Endothelial cell of umbilical vein (primary cell): Measurements from ENCODE around the gene CNTNAP2. TPM values are rescaled to one million over a fixed set of nuclear protein-coding genes. Genes with fewer than 3 reads are reported as not detected.

Experiments
- BruUV-seq: library from RNA; stranded (reverse); fragments of 400-500 nt; replicated peaks from 2 replicates; lab custom pipeline; 2021; lab: Mats Ljungman, UMichigan
- CTCF ChIA-PET: fragments of 300-600, 350-600 bp; sonication (Branson Sonifier 250); formaldehyde crosslinking; loops from one replicate; lab custom pipeline; 2021; ENCODE audit warnings: antibody characterized with exemption, inconsistent platforms; lab: Charles Lee
- POLR2A ChIA-PET: fragments of 300-600, 350-600 bp; sonication (Branson Sonifier 250); formaldehyde crosslinking; loops from one replicate; lab custom pipeline; 2021; ENCODE audit warnings: antibody characterized with exemption, inconsistent platforms; lab: Charles Lee
- DNase-seq: peaks from one replicate; pipeline ENCODE4 v3.0.0-alpha.2; 2011; ENCODE audit warnings: low read depth, low spot score
- FAIRE-seq: peaks from 2 replicates; lab custom pipeline; 2011; peaks lifted over from hg19 to GRCh38; lab: Jason Lieb, UNC
- H2AFZ ChIP-seq: 2 replicates; pipeline ENCODE4 v1.6.0; 2012; ENCODE audit warnings: low read depth, low read length, control low read depth, inconsistent platforms
- H3K27ac ChIP-seq: 2 replicates; pipeline ENCODE4 v1.5.1; 2011; ENCODE audit warnings: low read depth, mild to moderate bottlenecking, control low read depth, low read length, moderate library complexity; ENCODE audit not compliant: insufficient read depth
- H3K27me3 ChIP-seq, 2 experiments: 2 replicates each; pipeline versions ENCODE4 v1.6.0 to v1.6.1; 2011; ENCODE audit warnings: low read length in 2 of 2, mixed read lengths in 1 of 2; ENCODE audit not compliant: control insufficient read depth in 2 of 2, insufficient read depth in 2 of 2
- H3K36me3 ChIP-seq, 2 experiments: 2 replicates in 1 of 2; 3 replicates in 1 of 2; pipeline ENCODE4 v1.5.1; 2011; ENCODE audit warnings: low read length in 2 of 2, mild to moderate bottlenecking in 1 of 2, moderate library complexity in 1 of 2; ENCODE audit not compliant: control insufficient read depth in 2 of 2, insufficient read depth in 2 of 2; ENCODE audit errors: extremely low read depth in 1 of 2
- H3K4me1 ChIP-seq: 3 replicates; pipeline ENCODE4 v1.5.1; 2011; ENCODE audit warnings: mild to moderate bottlenecking, low read length; ENCODE audit not compliant: control insufficient read depth, insufficient read depth; ENCODE audit errors: extremely low read depth
- H3K4me2 ChIP-seq: 2 replicates; pipeline ENCODE4 v1.6.1; 2011; ENCODE audit warnings: low read length, control low read depth, mixed read lengths; ENCODE audit not compliant: insufficient read depth
- H3K4me3 ChIP-seq, 3 experiments: fragments of 200-600 bp in 1 of 3; sonication (generic), shearing (Covaris generic) in 1 of 3; replicated peaks in 1 of 3; 2 replicates each; pipeline ENCODE4 v1.5.1; 2011 to 2016; ENCODE audit warnings: control low read depth in 3 of 3, low read length in 3 of 3, mild to moderate bottlenecking in 2 of 3, inconsistent platforms in 1 of 3, low read depth in 1 of 3, moderate library complexity in 1 of 3; ENCODE audit not compliant: insufficient read depth in 1 of 3
- H3K79me2 ChIP-seq: 2 replicates; pipeline ENCODE4 v1.6.0; 2012; ENCODE audit warnings: low read length, inconsistent platforms; ENCODE audit not compliant: control insufficient read depth, insufficient read depth
- H3K9ac ChIP-seq: replicated peaks from 2 replicates; pipeline ENCODE3; 2011; ENCODE audit warnings: low read length, control low read depth; ENCODE audit not compliant: insufficient read depth; ENCODE audit errors: extremely low read depth
- H3K9me1 ChIP-seq: replicated peaks from 3 replicates; pipeline ENCODE4 v1.6.0; 2011; ENCODE audit warnings: mild to moderate bottlenecking, low read length; ENCODE audit not compliant: control insufficient read depth, insufficient read depth; ENCODE audit errors: extremely low read depth
- H3K9me3 ChIP-seq: replicated peaks from 2 replicates; pipeline ENCODE4 v1.5.1; 2012; ENCODE audit warnings: low read length, inconsistent platforms; ENCODE audit not compliant: control insufficient read depth, insufficient read depth
- H4K20me1 ChIP-seq: replicated peaks from 2 replicates; pipeline ENCODE3; 2011; ENCODE audit warnings: mild to moderate bottlenecking, low read length; ENCODE audit not compliant: control insufficient read depth, insufficient read depth; ENCODE audit errors: extremely low read depth
- EZH2 ChIP-seq: IDR thresholded peaks from 2 replicates; pipeline ENCODE4 v1.6.1; 2012; ENCODE audit warnings: borderline replicate concordance, low read depth, mild to moderate bottlenecking, moderate library complexity, low read length, inconsistent platforms; ENCODE audit not compliant: severe bottlenecking
- FOS ChIP-seq: IDR thresholded peaks from 2 replicates; pipeline ENCODE4 v1.6.1; 2011; ENCODE audit warnings: mild to moderate bottlenecking, low read length, moderate library complexity, borderline replicate concordance; ENCODE audit not compliant: insufficient read depth
- GATA2 ChIP-seq: IDR thresholded peaks from 2 replicates; pipeline ENCODE4 v1.7.0; 2011; ENCODE audit warnings: low read depth, mild to moderate bottlenecking, moderate library complexity, mixed read lengths, low read length; ENCODE audit not compliant: insufficient read length, insufficient read depth
- JUN ChIP-seq: IDR thresholded peaks from 2 replicates; pipeline ENCODE4 v1.6.1; 2011; ENCODE audit warnings: borderline replicate concordance, low read depth; ENCODE audit not compliant: insufficient read length, insufficient read depth
- MYC ChIP-seq: IDR thresholded peaks from one replicate; pipeline ENCODE4 v1.6.1; 2011; ENCODE audit warnings: mild to moderate bottlenecking, low read depth, low read length
- POLR2A ChIP-seq: IDR thresholded peaks from 2 replicates; pipeline ENCODE4 v1.6.1; 2012; ENCODE audit warnings: low read depth, mild to moderate bottlenecking, control low read depth, low read length
- POLR2AphosphoS5 ChIP-seq: IDR thresholded peaks from 2 replicates; pipeline ENCODE4 v1.6.1; 2012; ENCODE audit warnings: low read depth, mild to moderate bottlenecking, control low read depth, low read length, moderate library complexity; ENCODE audit not compliant: insufficient read depth
- dilution Hi-C: fragments of 300-500 bp; cut with MboI; formaldehyde crosslinking; loops from one replicate; pipeline ENCODE4 v1.15.0; 2019; ENCODE audit warnings: low sequenced_read_pairs; ENCODE audit not compliant: extremely low pct_ligation_motif_present
- intact Hi-C: fragments of 100-400 bp; cut with micrococcal nuclease; formaldehyde crosslinking; loops from one replicate; pipeline ENCODE4 v1.10.0; 2022
- polyA plus RNA-seq, 4 experiments: library from polyadenylated mRNA; depleted of rRNA in 3 of 4; stranded (reverse) in 3 of 4; unstranded in 1 of 4; fragments of >200 nt; gene quantifications; 2 replicates each; pipeline versions ENCODE4 v1.2.1 to v1.2.3, GENCODE V29; 2011 to 2012; ENCODE audit warnings: missing spikeins in 1 of 4
- total RNA-seq: library from RNA; stranded (reverse); gene quantifications from 2 replicates; pipeline ENCODE4 v1.2.3, GENCODE V29; 2021
- TF ChIP-seq, protein P1 (sequence below), 2 donors: IDR thresholded peaks; 1 replicate in 1 of 2; 2 replicates in 1 of 2; pipeline ENCODE4 v1.5.1; 2011; ENCODE audit warnings: low read length in 2 of 2, mild to moderate bottlenecking in 2 of 2, moderate library complexity in 2 of 2, control low read depth in 1 of 2, inconsistent platforms in 1 of 2, low read depth in 1 of 2; ENCODE audit not compliant: insufficient read depth in 1 of 2; ENCODE audit errors: extremely low read depth in 1 of 2
- TF ChIP-seq, protein P2 (sequence below): IDR thresholded peaks from 2 replicates; pipeline ENCODE4 v1.6.1; 2011; ENCODE audit not compliant: insufficient read depth, insufficient read length

CNTNAP2 gene
- total and polyA plus RNA-seq, 2 donors (not counting 3 experiments of a cell fraction or from before 2014, with no cell fraction given) = not detected

DNA sequence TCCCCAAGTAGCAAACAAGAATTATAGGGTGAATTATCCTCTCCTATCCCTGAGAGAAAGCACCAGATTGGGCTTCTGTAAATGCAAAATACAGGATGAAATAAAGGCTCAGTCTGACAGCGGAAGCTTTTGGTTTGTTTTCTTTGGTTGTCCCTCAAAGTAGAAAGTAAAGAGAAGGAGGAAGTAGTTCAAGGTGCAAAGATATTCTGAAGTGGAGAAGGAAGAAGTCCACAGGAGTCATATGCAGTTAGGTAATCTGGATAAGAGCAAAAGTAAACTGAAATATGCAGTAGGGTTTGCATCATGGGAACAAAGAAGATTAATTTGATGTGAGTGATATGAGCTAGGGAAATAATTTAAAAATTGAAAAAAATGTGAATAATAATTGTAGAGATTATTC lies 1071.9 kb downstream of the CNTNAP2 start:
- no TSS peak for BruUV-seq
- H3K27ac ChIP-seq = no peak overlapping the region
- intact Hi-C loops = no loop called here
- H3K9ac ChIP-seq = no peak overlapping the region
- dilution Hi-C loops = no loop called here
- H3K27me3 ChIP-seq = no peaks in the 10 kb centered on the region
- peaks cover 2% of the 10 kb centered on the region for H3K9me3 ChIP-seq
- no peaks in the 10 kb centered on the region for H3K4me1 ChIP-seq
- no peak overlapping the region for H3K4me2 ChIP-seq
- H3K4me3 ChIP-seq = no peak overlapping the region
- no peak overlapping the region for H2AFZ ChIP-seq
- H3K36me3 ChIP-seq = no peaks in the 10 kb centered on the region
- H4K20me1 ChIP-seq = no peaks in the 10 kb centered on the region
- FAIRE-seq (no peak), DNase-seq (no peak)
- TF ChIP-seq, protein P1, sequence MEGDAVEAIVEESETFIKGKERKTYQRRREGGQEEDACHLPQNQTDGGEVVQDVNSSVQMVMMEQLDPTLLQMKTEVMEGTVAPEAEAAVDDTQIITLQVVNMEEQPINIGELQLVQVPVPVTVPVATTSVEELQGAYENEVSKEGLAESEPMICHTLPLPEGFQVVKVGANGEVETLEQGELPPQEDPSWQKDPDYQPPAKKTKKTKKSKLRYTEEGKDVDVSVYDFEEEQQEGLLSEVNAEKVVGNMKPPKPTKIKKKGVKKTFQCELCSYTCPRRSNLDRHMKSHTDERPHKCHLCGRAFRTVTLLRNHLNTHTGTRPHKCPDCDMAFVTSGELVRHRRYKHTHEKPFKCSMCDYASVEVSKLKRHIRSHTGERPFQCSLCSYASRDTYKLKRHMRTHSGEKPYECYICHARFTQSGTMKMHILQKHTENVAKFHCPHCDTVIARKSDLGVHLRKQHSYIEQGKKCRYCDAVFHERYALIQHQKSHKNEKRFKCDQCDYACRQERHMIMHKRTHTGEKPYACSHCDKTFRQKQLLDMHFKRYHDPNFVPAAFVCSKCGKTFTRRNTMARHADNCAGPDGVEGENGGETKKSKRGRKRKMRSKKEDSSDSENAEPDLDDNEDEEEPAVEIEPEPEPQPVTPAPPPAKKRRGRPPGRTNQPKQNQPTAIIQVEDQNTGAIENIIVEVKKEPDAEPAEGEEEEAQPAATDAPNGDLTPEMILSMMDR (IDR thresholded peaks at IDR 0.05; ENCODE audit: extremely low read depth in 1 of 2, insufficient read depth in 1 of 2, low read depth in 1 of 2, low read length in 2 of 2) = no peak
- TF ChIP-seq MYC (no peak), GATA2 (no peak), JUN (no peak), EZH2 (no peak), POLR2A (no peak), FOS (no peak), POLR2AphosphoS5 (no peak)
- TF ChIP-seq, protein P2, sequence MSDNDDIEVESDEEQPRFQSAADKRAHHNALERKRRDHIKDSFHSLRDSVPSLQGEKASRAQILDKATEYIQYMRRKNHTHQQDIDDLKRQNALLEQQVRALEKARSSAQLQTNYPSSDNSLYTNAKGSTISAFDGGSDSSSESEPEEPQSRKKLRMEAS = no peak
- ChIA-PET CTCF (no interaction called here), POLR2A (no interaction called here)
- no peaks in the 10 kb centered on the region for H3K9me1 ChIP-seq
- no peaks in the 10 kb centered on the region for H3K79me2 ChIP-seq
